Activated T-cell treated with anti-CD3 and anti-CD28 coated beads, Interleukin-2, amount 50 U/mL, for 1 hour (primary cell): ENCODE measurements around the gene CABP1.

ENCODE experiments used
- DNase-seq: peaks from one replicate; pipeline ENCODE4 v3.0.0-alpha.2; 2020

The CABP1 gene

DNA sequence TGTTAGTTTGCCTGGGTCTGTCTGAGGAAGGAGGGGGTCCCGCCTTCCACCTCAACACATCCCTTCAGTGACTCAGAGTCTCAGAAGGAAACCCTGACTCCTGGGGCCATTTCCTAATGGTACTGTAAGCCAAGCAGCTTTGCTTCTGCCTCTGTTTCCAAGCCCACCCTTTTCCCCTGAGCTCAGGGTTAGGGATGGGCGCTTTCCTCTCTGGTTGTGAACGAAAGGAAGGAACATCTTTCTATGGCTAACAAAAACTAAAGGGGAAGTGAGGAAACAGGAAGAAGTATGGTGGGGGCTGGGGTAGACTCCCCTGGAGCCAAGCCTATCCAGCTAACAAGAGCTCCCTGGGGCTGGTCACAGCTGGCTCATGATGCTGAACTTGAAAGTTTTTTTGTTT is 58.2 kb downstream of the CABP1 start:
- no peak for DNase-seq

DNA sequence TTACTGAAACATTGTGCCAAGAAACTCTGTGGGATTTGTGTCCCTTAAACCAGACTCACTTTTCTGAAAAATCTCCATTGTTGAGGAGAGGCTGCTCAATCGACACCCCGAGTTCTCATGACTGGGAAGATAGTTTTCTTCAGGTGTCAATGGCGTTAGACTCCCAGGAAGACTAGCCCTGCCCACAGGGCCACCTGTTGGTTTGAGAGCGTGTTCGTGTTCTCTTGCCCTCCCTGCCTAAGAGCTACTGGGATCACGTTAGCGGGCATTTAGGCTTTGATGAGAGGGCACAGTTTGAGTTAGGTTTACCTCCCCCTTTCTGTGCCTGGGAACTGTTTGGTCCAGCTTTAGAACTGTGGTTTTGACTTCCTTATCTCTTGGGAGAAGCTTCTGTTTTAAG is 59.1 kb downstream of the CABP1 start:
- no peak for DNase-seq

DNA sequence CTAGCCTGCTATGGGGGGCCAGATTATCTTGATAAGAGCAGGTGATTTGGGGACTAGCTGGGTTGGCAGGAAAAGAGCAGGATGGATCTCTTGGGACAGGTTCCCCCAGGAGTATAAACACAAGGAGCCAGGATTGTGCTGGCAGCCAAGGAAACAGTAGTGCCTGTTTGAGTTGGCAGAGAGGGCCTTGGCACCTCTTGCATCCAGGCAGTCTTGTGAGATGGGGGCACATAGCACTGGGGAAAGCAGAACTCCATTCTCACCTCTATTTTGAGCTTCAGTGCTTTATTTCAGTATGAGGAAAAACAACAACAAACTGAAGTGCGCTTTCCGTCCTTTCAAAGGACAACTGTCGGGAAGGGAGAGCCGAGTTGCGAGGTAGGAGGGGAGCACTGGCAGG is 60.5 kb downstream of the CABP1 start:
- no peak for DNase-seq

DNA sequence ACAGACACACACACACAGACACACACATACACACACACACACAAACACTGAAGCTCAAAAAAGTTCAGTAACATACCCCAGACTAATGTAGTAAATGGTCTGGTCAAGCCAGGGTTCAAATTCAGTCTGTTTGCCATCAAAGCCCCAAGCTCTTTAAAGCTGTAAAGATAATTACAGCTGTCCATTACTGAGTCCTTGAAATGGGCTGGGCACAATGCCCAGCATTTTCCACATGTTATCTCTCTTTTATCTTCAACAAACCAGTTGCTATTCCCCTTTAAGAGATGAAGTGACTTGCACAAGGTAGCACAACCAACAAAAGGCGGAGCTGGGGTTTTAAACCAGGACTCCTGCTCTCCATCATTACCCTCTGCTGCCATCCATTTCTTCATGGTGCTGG is 62.2 kb downstream of the CABP1 start:
- DNase-seq: no peak

DNA sequence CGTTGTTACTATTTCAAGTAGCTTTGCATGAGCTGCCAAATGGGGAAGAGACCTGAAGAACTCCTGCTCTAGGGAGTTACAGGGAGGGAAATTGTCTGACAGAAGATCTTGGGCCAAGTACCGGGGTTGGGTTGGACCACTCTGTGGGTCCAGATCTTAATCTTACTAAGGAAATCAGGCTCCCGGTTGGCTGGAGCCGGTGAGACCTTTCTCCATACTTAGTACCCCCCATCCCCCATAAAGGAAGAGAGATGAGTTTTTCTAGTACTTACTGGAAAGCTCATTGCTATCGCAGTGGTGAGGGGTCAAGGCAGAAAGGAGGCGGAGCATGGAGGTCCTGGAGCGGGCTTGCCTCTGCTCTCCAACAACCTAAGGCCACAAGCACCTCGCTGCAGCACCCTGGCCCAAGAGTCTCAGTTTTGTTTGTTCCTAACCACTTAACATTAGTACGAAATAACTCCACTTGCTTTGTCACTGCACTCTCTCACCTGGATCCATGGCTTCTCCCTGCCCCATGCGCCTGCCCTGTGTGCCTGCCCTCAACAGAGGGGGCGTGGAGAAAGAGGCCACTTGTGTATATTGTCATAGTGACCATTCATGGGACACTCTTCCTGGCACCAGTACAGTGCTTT is 63.0 kb downstream of the CABP1 start:
- DNase-seq: no peak

DNA sequence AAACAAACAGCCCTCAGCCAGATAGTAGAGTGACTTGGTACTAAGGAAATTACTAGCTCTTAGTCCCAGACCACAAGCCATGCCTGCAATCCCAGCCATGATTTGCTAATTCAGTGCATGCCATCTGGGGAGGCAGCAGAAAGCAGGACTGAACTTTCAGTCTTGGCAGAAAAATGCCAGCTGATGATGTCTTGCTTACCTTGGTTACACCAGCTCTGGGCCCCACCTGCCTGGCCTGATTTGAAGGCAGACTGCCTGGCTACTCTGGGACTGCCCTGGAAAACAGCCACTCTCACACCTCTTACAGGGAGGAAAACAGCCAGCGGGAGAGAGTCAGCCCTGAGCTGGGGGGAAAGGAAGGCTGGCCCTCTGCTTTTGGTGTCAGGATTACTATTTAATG is 65.2 kb downstream of the CABP1 start:
- no peak for DNase-seq

DNA sequence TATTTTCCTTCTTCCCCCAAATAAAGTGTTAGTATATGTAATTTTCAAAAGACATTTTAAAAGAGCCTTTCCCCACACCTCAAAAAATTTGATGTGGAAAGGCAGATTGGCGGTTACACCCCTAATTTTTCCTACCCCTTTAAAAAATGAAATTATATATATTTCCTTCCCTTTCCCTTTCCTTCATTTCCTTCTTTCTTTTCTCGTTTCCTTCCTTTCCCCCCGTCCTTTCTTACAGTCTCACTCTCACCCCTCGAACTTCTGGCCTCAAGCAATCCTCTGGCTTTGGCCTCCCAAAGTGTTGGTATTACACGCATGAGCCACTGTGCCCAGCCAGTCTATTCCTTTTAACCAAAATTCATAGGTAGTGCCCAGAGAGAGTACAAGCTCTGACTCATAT is 65.6 kb downstream of the CABP1 start:
- no peak for DNase-seq

DNA sequence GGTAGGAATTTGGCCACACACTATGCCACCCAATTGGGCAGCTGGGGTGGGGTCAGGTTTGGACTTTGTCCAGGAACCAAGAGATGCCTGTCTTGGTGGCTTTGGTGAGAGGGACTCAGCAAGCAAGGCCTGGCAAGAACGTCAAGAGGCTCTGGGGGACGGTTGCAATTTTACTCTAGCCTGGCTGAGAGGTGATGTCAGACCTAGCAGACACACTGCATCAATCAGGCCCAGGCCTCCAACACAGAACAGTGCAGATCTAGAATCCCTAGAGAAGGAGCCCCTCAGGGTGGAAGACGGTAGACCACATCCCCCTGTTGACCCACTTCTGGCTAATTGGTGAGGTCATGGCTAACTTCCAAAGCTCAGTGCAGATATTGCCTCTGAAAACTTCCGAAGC is 68.2 kb downstream of the CABP1 start:
- no peak for DNase-seq

DNA sequence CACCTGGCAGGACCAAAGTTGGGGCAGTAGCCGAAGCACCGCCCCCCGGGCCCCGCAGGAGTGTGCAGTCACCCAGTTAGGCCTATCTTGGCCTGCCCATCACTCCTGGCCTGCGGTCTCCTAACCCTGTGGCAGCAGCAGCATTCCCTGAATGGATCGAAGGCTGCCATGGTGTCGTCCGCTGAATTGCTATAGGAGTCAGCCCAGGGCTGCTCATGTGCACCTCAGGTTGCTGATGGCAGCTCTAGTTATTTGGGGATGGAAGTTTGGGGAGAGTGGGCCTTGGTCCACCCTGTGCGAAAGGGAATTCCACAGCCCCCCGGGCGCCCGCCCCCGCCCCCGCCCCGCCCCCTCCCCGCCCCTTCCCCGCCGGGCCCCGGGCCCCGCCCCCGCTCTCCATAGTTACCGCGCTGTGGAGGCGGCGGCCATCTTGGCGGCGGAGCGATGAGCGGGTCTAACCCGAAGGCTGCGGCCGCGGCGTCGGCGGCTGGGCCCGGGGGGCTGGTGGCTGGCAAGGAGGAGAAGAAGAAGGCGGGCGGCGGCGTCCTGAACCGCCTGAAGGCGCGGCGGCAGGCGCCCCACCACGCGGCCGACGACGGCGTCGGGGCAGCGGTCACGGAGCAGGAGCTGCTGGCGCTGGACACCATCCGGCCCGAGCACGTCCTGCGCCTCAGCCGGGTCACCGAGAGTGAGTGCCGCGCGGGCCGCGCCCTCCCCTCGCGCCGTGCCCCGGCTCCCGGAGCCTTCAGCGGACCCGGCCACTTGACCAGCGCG is 69.8 kb downstream of the CABP1 start, which contains the start of gene UNC119B:
UNC119B (plus strand) TSS at position 428 of the 774 bp plus-strand sequence; CDS start at position 445, 17 bp downstream.
- DNase-seq: peak; percentile 81

DNA sequence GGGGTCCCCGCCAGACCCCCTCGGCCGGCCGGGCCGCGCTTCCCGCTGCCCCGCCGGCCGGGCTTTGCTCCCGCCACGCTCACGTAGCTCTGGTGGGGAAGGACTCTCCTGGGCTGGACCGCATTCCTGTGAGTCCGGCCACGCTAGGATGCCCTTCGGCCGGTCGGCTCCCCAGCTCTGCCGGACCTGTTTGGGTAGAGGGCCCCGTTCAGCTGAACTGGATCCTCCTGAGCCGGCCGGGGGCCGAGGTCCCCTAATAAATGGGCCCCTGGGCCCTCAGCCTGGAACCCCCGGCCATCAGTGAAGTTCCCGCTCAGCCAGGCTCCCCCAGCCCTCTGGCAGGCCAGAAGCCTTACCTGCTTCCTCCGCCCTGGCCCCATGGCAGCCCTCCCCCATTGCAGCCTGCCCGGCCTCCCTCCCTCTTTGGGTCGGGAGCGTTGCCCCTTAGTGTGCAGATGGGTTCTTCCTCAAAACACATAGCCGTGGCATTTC is 70.4 kb downstream of the CABP1 start:
- peak; percentile 39 for DNase-seq

DNA sequence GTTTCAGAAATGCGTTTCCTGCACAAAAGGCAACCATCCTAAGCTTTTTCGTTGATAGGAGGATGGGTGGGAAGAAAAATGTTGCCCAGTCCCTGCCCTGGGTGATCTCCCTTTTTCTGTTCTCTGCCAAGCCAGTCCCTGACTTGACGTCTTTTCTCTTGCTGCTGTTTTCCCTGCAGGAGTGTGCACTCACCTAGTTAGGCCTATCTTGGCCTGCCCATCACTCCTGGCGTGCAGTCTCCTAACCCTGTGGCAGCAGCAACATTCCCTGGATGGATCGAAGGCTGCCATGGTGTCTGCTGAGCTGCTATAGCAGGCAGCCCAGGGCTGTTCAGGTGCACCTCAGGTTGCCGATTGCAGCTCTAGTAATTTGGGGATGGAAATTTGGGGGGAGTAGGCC is 71.0 kb downstream of the CABP1 start:
- DNase-seq: no peak

DNA sequence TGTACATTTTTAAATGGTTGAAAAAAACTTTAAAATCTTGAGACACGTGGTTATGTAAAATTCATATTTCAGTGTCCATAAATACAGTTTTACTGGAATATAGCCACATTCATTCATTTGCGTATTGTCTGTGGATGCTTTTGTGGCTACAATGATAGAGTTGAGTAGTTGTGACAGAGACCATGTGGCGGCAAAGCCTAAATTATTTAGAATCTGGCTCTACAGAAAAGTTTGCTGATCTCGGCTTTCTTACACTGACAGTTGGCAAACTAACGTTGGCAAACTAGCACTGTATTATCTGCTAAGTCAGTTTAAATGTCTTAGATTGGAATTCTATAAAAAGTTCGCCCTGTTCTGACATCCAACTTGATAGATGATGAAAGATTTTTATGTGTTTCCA is 72.2 kb downstream of the CABP1 start:
- no peak for DNase-seq

DNA sequence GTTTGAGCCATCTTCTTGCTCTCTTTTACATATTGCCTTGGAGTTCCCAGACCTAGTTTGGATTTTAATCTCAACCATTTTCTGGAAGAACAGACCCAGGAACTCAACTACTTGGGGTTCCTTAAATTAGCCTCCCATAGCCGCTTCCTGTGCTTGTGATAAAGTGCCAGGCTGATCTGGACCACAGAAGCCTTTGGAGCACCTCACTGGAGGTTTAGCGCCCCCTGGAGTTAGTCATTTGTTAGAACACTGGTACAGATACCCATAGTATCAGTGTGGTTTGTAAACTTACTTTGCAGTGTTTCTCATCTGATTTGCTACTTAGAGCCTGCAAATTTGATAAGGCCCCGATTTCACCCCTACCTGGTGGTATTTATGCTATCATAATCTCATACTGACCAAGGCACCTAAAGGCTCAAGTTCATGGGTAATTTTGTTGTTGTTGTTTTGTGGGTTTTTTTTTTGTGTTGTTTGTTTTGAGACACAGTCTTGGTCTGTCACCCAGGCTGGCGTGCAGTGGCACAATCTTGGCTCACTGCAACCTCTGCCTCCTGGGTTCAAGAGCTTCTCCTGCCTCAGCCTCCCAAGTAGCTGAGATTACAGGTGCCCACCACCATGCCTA is 73.5 kb downstream of the CABP1 start:
- DNase-seq: peak; percentile 40
